SK-N-SH treated with all-trans-retinoic acid at 6 μM for 48 hours (cell line): ENCODE data around the gene DDX31.

ENCODE experiments used
- ATAC-seq: fragments of 200-7000 bp; cut with Tn5 transposase; 3 replicates; pipeline ENCODE4 v1.9.1; 2020; ENCODE audit warnings: mild to moderate bottlenecking, moderate library complexity
- ARNTL ChIP-seq: fragments of 450-650 bp; formaldehyde crosslinking; IDR thresholded peaks from 2 replicates; pipeline ENCODE4 v1.5.0; 2020; ENCODE audit warnings: low read depth, mild to moderate bottlenecking, moderate library complexity, borderline replicate concordance
- BACH2 ChIP-seq: fragments of 250-450 bp; sonication (Bioruptor Pico); IDR thresholded peaks from 2 replicates; pipeline ENCODE4 v1.9.0; 2021; ENCODE audit warnings: mild to moderate bottlenecking, borderline replicate concordance
- CREB5 ChIP-seq: fragments of 250-450 bp; sonication (Bioruptor Pico); IDR thresholded peaks from 2 replicates; pipeline ENCODE4 v1.5.1; 2020; ENCODE audit warnings: low read depth, mild to moderate bottlenecking, moderate library complexity
- CSDC2 ChIP-seq: fragments of 250-450 bp; sonication (Bioruptor Pico); IDR thresholded peaks from 2 replicates; pipeline ENCODE4 v1.5.0; 2020; ENCODE audit warnings: mild to moderate bottlenecking, moderate library complexity
- ESRRG ChIP-seq: fragments of 250-450 bp; sonication (Bioruptor Pico); IDR thresholded peaks from 2 replicates; pipeline ENCODE4 v1.6.1; 2021; ENCODE audit warnings: mild to moderate bottlenecking
- ISL1 ChIP-seq: fragments of 250-450 bp; sonication (Bioruptor Pico); IDR thresholded peaks from 2 replicates; pipeline ENCODE4 v2.1.2; 2022; ENCODE audit warnings: mild to moderate bottlenecking, moderate library complexity
- OSR1 ChIP-seq: fragments of 250-450 bp; sonication (Bioruptor Pico); IDR thresholded peaks from 2 replicates; pipeline ENCODE4 v1.8.0; 2022; ENCODE audit warnings: moderate library complexity, mild to moderate bottlenecking, inconsistent platforms
- PATZ1 ChIP-seq: fragments of 250-450 bp; sonication (Bioruptor Pico); IDR thresholded peaks from 2 replicates; pipeline ENCODE4 v1.8.0; 2020; ENCODE audit warnings: mild to moderate bottlenecking, moderate library complexity, borderline replicate concordance
- PPARA ChIP-seq: fragments of 250-450 bp; sonication (Bioruptor Pico); IDR thresholded peaks from 2 replicates; pipeline ENCODE4 v1.5.0; 2020; ENCODE audit warnings: mild to moderate bottlenecking, borderline replicate concordance
- RARB ChIP-seq: fragments of 250-450 bp; sonication (Bioruptor Pico); IDR thresholded peaks from 2 replicates; pipeline ENCODE4 v1.8.0; 2021; ENCODE audit warnings: mild to moderate bottlenecking, moderate library complexity
- SNAI2 ChIP-seq: fragments of 250-450 bp; sonication (Bioruptor Pico); IDR thresholded peaks from 2 replicates; pipeline ENCODE4 v1.5.0; 2020; ENCODE audit warnings: mild to moderate bottlenecking, moderate library complexity
- TCF4 ChIP-seq: fragments of 250-450 bp; sonication (Bioruptor Pico); IDR thresholded peaks from 2 replicates; pipeline ENCODE4 v1.8.0; 2021; ENCODE audit warnings: mild to moderate bottlenecking, moderate library complexity, borderline replicate concordance
- TOX ChIP-seq: fragments of 250-450 bp; sonication (Bioruptor Pico); IDR thresholded peaks from 2 replicates; pipeline ENCODE4 v1.8.0; 2021; ENCODE audit warnings: mild to moderate bottlenecking, moderate library complexity, borderline replicate concordance
- TSHZ2 ChIP-seq: fragments of 250-450 bp; sonication (Bioruptor Pico); IDR thresholded peaks from 2 replicates; pipeline ENCODE4 v1.5.0; 2020; ENCODE audit warnings: mild to moderate bottlenecking, moderate library complexity
- ZC3H10 ChIP-seq: fragments of 250-450 bp; sonication (Bioruptor Pico); IDR thresholded peaks from 2 replicates; pipeline ENCODE4 v1.5.1; 2021; ENCODE audit warnings: mild to moderate bottlenecking, moderate library complexity
- ZFP3 ChIP-seq: fragments of 250-450 bp; sonication (Bioruptor Pico); IDR thresholded peaks from 2 replicates; pipeline ENCODE4 v1.5.0; 2020; ENCODE audit warnings: mild to moderate bottlenecking, moderate library complexity
- ZFP30 ChIP-seq: fragments of 450-650 bp; formaldehyde crosslinking; IDR thresholded peaks from 2 replicates; pipeline ENCODE4 v1.5.0; 2022; ENCODE audit warnings: mild to moderate bottlenecking, moderate library complexity
- ZNF565 ChIP-seq: fragments of 450-650 bp; formaldehyde crosslinking; conservative IDR thresholded peaks from 2 replicates; pipeline ENCODE4 v1.5.0; 2020; ENCODE audit warnings: low read depth, mild to moderate bottlenecking, moderate library complexity
- ZNF70 ChIP-seq: fragments of 450-650 bp; formaldehyde crosslinking; IDR thresholded peaks from 2 replicates; pipeline ENCODE4 v1.5.0; 2020; ENCODE audit warnings: mild to moderate bottlenecking, moderate library complexity
- TF ChIP-seq, protein P1 (sequence below): fragments of 250-450 bp; sonication (Bioruptor Pico); IDR thresholded peaks from 2 replicates; pipeline ENCODE4 v1.5.1; 2021; ENCODE audit warnings: mild to moderate bottlenecking, moderate library complexity
- TF ChIP-seq, protein P2 (sequence below): fragments of 250-450 bp; sonication (Bioruptor Pico); IDR thresholded peaks from 2 replicates; pipeline ENCODE4 v1.8.0; 2021; ENCODE audit warnings: low read depth, mild to moderate bottlenecking, moderate library complexity, borderline replicate concordance

Gene DDX31

GRCh38 chr9:132677976-132678375 is 8.2 kb upstream of the DDX31 start:
- TF ChIP-seq ZNF565 (no peak), OSR1 (CRISPR knock-in tag) (no peak), SNAI2 (CRISPR knock-in tag) (no peak), ISL1 (CRISPR knock-in tag) (no peak), ZFP3 (CRISPR knock-in tag) (no peak), TCF4 (CRISPR knock-in tag) (no peak), CSDC2 (CRISPR knock-in tag) (no peak), ZNF70 (CRISPR knock-in tag) (no peak), ESRRG (CRISPR knock-in tag) (no peak), PPARA (CRISPR knock-in tag) (no peak), TSHZ2 (CRISPR knock-in tag) (no peak), PATZ1 (CRISPR knock-in tag) (no peak), ZC3H10 (no peak), TOX (CRISPR knock-in tag) (no peak), RARB (CRISPR knock-in tag) (no peak), CREB5 (CRISPR knock-in tag) (no peak), ZFP30 (CRISPR knock-in tag) (no peak)
- TF ChIP-seq, protein P1, sequence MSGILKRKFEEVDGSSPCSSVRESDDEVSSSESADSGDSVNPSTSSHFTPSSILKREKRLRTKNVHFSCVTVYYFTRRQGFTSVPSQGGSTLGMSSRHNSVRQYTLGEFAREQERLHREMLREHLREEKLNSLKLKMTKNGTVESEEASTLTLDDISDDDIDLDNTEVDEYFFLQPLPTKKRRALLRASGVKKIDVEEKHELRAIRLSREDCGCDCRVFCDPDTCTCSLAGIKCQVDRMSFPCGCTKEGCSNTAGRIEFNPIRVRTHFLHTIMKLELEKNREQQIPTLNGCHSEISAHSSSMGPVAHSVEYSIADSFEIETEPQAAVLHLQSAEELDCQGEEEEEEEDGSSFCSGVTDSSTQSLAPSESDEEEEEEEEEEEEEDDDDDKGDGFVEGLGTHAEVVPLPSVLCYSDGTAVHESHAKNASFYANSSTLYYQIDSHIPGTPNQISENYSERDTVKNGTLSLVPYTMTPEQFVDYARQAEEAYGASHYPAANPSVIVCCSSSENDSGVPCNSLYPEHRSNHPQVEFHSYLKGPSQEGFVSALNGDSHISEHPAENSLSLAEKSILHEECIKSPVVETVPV (CRISPR knock-in tag), result no peak

DNA sequence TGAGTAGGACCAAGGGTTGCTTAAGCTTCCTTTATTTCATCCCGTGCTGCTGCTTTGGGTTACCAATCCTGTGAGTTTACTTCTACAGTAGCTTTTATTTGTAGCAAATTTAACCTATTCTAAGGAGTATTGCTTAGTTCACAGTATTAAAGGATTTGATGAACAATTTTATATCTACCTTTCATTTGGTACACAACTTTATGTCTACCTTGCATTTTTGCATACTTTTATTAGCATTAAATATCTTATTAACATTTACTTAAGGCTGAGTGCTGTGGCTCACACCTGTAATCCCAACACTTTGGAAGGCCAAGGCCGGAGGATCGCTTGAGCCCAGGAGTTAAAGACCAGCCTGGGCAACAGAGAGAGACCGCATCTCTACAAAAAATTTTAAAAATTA is 4.7 kb upstream of the DDX31 start:
- no peak for ATAC-seq

More at GRCh38 chr9:132677976-132678375, 8.2 kb upstream of the DDX31 start:
- ATAC-seq, result no peak

More for the DNA sequence above, 4.7 kb upstream of the DDX31 start:
- TF ChIP-seq BACH2 (CRISPR knock-in tag) (no peak), ESRRG (CRISPR knock-in tag) (no peak), RARB (CRISPR knock-in tag) (no peak), PATZ1 (CRISPR knock-in tag) (no peak), TCF4 (CRISPR knock-in tag) (no peak), ZNF565 (no peak), SNAI2 (CRISPR knock-in tag) (no peak), CSDC2 (CRISPR knock-in tag) (no peak), ARNTL (CRISPR knock-in tag) (no peak), TSHZ2 (CRISPR knock-in tag) (no peak)
- TF ChIP-seq, protein P2, sequence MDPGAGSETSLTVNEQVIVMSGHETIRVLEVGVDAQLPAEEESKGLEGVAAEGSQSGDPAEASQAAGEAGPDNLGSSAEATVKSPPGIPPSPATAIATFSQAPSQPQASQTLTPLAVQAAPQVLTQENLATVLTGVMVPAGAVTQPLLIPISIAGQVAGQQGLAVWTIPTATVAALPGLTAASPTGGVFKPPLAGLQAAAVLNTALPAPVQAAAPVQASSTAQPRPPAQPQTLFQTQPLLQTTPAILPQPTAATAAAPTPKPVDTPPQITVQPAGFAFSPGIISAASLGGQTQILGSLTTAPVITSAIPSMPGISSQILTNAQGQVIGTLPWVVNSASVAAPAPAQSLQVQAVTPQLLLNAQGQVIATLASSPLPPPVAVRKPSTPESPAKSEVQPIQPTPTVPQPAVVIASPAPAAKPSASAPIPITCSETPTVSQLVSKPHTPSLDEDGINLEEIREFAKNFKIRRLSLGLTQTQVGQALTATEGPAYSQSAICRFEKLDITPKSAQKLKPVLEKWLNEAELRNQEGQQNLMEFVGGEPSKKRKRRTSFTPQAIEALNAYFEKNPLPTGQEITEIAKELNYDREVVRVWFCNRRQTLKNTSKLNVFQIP, result no peak
- TF ChIP-seq, protein P1 (CRISPR knock-in tag), result no peak
